ENCODE data around the gene FARP1.

DNA sequence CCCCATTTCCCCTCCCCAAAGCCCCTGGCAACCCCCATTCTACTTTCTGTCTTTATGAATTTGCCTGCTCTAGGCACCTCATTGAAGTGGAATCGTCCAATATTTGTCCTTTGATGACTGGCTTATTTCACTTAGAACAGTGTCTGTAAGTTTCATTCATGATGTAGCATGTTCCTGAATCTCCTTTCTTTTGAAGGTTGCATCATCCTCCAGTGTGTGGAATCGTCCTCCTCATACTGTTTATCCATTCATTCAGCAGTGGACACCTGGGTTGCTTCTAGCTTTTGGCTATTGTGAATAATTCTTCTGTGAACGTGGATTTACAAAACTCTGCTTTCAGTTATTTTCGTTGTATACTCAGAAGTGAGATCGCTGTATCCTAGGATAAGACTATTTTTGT, 195.4 kb downstream of the FARP1 start:
- TF ChIP-seq, protein P1, sequence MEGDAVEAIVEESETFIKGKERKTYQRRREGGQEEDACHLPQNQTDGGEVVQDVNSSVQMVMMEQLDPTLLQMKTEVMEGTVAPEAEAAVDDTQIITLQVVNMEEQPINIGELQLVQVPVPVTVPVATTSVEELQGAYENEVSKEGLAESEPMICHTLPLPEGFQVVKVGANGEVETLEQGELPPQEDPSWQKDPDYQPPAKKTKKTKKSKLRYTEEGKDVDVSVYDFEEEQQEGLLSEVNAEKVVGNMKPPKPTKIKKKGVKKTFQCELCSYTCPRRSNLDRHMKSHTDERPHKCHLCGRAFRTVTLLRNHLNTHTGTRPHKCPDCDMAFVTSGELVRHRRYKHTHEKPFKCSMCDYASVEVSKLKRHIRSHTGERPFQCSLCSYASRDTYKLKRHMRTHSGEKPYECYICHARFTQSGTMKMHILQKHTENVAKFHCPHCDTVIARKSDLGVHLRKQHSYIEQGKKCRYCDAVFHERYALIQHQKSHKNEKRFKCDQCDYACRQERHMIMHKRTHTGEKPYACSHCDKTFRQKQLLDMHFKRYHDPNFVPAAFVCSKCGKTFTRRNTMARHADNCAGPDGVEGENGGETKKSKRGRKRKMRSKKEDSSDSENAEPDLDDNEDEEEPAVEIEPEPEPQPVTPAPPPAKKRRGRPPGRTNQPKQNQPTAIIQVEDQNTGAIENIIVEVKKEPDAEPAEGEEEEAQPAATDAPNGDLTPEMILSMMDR (IDR thresholded peaks at IDR 0.05): no peak
- no peak for TF ChIP-seq POLR2A (IDR thresholded peaks at IDR 0.05)
- TF ChIP-seq EP300 (IDR thresholded peaks at IDR 0.05): no peak
- no peak for TF ChIP-seq POLR2AphosphoS5 (IDR thresholded peaks at IDR 0.05)

All from sigmoid colon (tissue), 4 donors.